GM12892 (cell line): ENCODE measurements around the gene FZD7.

Experiments
- DNase-seq: peaks from one replicate; pipeline ENCODE4 v3.0.0; 2011; ENCODE audit not compliant: insufficient read length
- FAIRE-seq: peaks from 2 replicates; lab custom pipeline; 2011; peaks lifted over from hg19 to GRCh38; lab: Jason Lieb, UNC
- POLR2A ChIP-seq: IDR thresholded peaks from 2 replicates; pipeline ENCODE4 v1.6.1; 2011; ENCODE audit warnings: low read depth, low read length, control low read depth
- POLR2AphosphoS5 ChIP-seq: IDR thresholded peaks from 2 replicates; pipeline ENCODE4 v1.6.1; 2011; ENCODE audit warnings: low read depth, low read length, control low read depth
- TAF1 ChIP-seq: IDR thresholded peaks from 2 replicates; pipeline ENCODE4 v1.6.1; 2011; ENCODE audit warnings: low read depth, mild to moderate bottlenecking, control low read depth, low read length, borderline replicate concordance

Gene FZD7

GRCh38 chr2:202061695-202062094 lies 28.0 kb downstream of the FZD7 start:
- FAIRE-seq (no peak), DNase-seq (no peak)

DNA sequence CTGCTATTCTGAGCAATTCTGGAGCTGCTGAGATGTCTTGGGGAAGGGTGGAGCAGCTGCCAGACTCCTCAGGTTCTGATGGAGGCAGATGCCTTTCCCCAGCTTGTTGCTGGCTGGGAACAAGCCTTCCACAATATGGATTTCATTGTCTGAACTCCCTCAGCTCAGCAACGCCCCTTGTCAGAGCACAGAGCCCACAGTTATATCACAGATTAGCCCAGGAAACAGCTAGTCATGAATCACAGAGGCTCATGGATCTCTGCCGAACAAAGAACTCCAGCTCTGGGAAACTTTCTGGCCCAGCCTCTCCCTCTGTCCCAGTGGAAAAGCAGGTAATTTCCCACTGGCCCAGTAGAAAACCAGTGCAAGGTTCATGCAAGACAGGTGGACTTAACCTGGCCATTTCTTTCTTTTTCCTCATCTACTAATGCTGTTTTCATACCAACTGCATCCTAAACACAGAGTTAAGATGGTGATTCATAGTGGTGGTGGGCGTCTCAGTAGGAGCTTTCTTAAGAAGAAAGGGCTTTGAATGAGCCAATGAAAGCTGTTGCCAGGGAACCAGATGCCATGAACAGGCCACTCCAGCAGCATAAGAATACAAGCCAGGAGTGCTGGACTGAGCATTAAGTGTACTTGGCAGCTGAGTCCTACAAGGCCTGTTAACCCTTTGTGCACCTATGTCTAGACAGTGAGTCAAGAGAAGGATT lies 30.7 kb downstream of the FZD7 start:
- DNase-seq = no peak
- FAIRE-seq = no peak
- TF ChIP-seq POLR2AphosphoS5 = no peak
- no peak for TF ChIP-seq TAF1
- no peak for TF ChIP-seq POLR2A

More at GRCh38 chr2:202061695-202062094, 28.0 kb downstream of the FZD7 start:
- no peak for TF ChIP-seq TAF1
- no peak for TF ChIP-seq POLR2A
- TF ChIP-seq POLR2AphosphoS5 = no peak

DNA sequence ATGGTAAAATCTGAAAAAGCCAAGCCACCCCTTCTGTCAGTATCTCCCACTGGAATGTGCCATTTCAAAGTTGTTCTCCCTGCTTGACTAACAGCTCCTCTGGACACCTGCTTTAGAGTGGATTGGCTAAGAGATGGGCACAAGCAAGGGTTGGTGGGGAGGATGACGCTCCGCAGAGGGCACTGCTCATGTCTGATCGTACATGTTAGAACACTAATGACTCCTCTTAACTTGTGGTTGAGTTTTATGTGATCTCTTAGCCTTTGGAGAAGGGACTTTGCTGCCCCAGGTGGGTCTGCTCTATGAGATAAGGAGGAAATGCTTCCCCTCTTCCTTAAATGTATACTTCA lies 31.2 kb downstream of the FZD7 start:
- DNase-seq (no peak), FAIRE-seq (no peak)
- TF ChIP-seq TAF1 (no peak), POLR2A (no peak), POLR2AphosphoS5 (no peak)

- no peak for FAIRE-seq
- TF ChIP-seq TAF1 (no peak), POLR2A (no peak), POLR2AphosphoS5 (no peak)
- no peak for DNase-seq
These were observed 32.2 kb downstream of the FZD7 start for GRCh38 chr2:202065876-202066275.

DNA sequence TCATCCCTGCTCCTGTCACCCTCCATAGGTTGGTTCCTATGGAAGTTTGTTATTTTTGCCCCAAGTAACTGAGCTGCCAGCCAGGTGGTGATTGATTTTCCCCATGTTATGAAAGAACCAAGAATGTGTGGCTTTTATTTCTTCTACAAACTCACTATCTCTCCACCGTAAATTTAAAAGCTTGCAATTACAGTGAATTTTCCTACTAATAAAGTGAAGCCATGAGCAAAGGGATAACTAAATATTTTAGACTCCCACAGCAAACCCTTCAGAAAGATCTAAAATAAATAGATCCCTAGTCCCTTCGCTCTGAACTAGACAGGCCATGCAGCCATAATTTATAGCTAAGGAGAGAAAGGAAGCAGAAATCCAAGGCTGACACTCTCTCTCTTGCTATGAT lies 33.2 kb downstream of the FZD7 start:
- DNase-seq (no peak), FAIRE-seq (no peak)
- TF ChIP-seq TAF1 (no peak), POLR2AphosphoS5 (no peak), POLR2A (no peak)

GRCh38 chr2:202067589-202067988 lies 33.9 kb downstream of the FZD7 start:
- DNase-seq = no peak
- TF ChIP-seq POLR2A = no peak
- TF ChIP-seq POLR2AphosphoS5 = no peak
- no peak for TF ChIP-seq TAF1
- no peak for FAIRE-seq

- DNase-seq (no peak), FAIRE-seq (no peak)
- no peak for TF ChIP-seq POLR2AphosphoS5
- TF ChIP-seq TAF1 = no peak
- TF ChIP-seq POLR2A = no peak
These were observed 35.8 kb downstream of the FZD7 start for GRCh38 chr2:202069170-202070067.

GRCh38 chr2:202071107-202071506 lies 37.5 kb downstream of the FZD7 start:
- FAIRE-seq (no peak), DNase-seq (no peak)
- no peak for TF ChIP-seq POLR2AphosphoS5
- no peak for TF ChIP-seq TAF1
- no peak for TF ChIP-seq POLR2A

DNA sequence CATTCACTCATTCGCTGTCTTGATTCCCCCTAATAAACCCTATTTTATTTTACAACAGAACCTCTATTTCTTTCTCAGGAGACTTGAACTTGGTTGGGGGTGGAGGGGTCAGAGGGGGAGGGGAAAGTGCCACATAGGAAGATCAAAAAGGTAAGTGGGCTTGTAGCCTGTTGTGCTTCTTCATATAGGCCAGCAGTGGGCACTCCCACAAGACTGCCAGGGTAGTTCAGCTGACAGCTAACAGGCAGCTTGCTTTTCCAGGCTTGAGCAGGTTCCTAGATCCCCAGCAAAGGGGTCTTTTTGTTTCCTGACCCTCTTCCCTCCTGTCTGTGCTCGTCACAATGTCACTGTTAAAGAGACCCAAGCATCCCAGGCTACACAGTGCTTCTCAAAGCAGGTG lies 38.6 kb downstream of the FZD7 start:
- FAIRE-seq (no peak), DNase-seq (no peak)
- TF ChIP-seq POLR2AphosphoS5 (no peak), POLR2A (no peak), TAF1 (no peak)

GRCh38 chr2:202072737-202073401 lies 39.2 kb downstream of the FZD7 start, which contains the start of gene KIAA2012:
Gene KIAA2012 (plus strand): TSS chr2:202073255. CDS start chr2:202073628, 373 bp downstream.
- TF ChIP-seq POLR2AphosphoS5 (no peak), POLR2A (no peak), TAF1 (no peak)
- FAIRE-seq (no peak), DNase-seq (no peak)

DNA sequence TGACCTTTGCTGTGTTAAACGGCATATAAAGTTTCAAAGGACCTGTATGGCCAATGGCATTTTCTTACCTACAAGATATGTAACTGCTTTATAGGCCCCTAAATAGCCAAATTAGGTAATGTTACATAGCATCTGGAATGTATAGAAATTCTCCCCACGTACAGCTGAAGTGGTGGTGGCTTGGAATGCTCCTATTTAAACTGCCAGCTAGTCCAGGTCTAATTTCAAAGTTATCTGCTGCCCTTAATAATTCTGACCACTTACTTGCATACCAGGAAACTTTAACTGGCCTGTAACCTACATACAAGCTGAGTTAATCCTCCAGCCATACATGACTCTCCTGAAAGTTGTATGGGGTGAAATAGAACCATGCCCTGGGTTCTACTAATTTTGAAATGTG lies 40.7 kb downstream of the FZD7 start:
- FAIRE-seq = no peak
- TF ChIP-seq POLR2A (no peak), POLR2AphosphoS5 (no peak), TAF1 (no peak)
- no peak for DNase-seq

DNA sequence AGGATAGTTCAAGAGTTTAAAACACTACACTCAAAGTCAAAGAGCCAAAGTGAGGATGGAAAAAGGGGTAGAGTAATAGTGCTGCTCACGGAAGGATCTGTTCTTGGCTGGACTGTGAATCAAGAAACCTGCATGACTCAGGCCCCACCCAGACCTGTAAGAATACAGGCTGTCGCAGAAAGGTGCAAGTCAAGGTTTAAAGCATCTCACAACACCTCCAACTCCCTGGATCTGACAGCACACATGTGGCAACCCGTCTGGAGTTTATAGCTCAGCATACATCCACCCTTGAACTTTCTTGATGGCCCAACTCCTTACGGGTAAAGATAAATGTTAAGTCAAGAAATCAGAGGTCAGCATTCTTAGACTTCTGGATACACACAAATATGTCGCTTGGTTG lies 45.7 kb downstream of the FZD7 start:
- TF ChIP-seq POLR2A (no peak), TAF1 (no peak), POLR2AphosphoS5 (no peak)
- DNase-seq = no peak

DNA sequence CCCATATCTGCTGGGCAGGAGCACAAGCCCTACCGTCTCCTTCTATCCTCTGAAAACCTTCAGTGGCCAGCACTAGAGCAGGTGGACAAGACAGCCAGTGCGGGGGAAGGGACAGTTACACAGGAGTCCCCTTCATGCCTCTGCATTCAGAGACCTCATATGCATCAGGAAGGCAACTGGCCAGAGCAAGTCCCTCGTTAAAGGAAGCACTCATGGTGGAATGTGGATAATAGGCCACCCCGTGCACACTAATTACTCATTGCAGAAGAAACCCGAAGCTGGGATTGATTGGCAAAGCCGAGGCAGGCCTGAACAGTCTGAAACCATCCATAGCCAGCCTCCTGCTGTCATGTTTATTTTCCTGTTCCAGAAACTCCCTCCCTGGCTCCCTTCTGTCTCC lies 50.6 kb downstream of the FZD7 start:
- TF ChIP-seq POLR2AphosphoS5 (no peak), TAF1 (no peak), POLR2A (no peak)
- FAIRE-seq (no peak), DNase-seq (no peak)

More for the DNA sequence above, 45.7 kb downstream of the FZD7 start:
- FAIRE-seq = no peak
